ENCODE data around the gene ZNF579.
A peak's percentile ranks its signal among the peaks of the same experiment; 100 is the strongest.

DNA sequence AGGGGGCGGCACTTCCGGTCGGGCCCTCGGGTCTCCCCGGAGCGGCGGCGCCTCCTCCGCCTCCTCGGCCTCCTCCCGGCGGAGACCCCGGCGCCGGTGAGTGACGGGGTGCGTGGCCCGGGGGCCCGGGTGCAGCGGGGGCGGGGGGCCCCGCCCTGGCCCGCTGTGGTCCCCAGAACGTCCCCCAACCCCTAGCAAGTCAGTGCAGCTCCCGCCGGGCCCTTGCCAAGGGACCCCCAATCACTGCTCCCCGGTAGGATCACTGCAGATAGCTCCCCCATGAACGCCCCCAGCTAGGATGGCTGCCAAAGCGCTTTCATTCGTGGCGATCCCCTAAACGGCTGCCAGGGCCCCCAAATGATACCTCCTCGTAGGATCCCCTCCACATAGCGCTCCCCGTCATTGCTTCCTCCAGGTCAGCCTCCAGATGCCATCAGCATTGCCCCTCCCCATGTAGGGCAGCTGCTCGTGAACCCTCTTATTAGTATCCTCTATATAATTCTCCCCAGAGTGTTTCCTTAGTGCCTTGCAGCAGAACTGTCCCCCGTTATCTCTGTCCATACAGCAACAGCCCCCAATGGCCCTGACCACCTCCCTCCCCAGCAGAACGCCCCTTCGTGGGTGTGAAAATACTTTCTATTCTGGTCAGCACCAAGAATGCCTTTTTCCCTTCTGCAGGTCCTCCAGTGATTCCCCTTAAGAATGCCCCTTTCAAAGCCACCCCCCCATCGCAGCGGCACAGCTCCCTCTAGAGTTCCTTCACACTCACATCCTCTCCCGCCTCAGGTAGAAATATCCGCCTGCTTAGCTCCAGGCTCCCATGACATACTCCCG lies 25.2 kb upstream of the ZNF579 start, which contains the start of gene ZNF865:
- TF ChIP-seq, protein P1, sequence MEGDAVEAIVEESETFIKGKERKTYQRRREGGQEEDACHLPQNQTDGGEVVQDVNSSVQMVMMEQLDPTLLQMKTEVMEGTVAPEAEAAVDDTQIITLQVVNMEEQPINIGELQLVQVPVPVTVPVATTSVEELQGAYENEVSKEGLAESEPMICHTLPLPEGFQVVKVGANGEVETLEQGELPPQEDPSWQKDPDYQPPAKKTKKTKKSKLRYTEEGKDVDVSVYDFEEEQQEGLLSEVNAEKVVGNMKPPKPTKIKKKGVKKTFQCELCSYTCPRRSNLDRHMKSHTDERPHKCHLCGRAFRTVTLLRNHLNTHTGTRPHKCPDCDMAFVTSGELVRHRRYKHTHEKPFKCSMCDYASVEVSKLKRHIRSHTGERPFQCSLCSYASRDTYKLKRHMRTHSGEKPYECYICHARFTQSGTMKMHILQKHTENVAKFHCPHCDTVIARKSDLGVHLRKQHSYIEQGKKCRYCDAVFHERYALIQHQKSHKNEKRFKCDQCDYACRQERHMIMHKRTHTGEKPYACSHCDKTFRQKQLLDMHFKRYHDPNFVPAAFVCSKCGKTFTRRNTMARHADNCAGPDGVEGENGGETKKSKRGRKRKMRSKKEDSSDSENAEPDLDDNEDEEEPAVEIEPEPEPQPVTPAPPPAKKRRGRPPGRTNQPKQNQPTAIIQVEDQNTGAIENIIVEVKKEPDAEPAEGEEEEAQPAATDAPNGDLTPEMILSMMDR (conservative IDR thresholded peaks at IDR 0.05): peak; percentile 82
- TF ChIP-seq EZH2 (IDR thresholded peaks at IDR 0.05; ENCODE audit: low read depth): no peak

Data from PC-9 (cell line).